Inflammatory macrophage treated with lipopolysaccharide for 4 hours (primary cell): Measurements from ENCODE around the gene TMEM135.
A peak's percentile ranks its signal among the peaks of the same experiment; 100 is the strongest.

Source experiments
- DNase-seq: peaks from one replicate; pipeline ENCODE4 v3.0.0-alpha.2; 2020

Gene TMEM135

DNA sequence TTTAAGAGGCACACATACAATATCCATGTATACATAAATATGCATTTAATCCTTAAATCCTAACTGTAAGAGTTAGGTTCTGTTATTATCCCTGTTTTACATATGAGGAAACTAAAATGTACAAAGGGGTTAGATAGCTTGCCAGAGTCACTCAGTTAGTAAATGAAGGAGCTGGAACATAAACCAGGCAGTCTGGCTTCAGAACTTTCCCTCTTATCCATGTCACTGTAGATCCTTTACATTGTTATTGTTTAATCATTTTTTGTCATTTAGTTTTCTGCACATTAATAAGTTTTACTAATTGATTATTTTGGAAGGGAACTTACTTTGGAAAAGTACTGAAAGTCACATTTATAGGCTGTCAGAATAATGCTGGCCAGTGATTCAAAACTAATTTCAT is 282.4 kb downstream of the TMEM135 start:
- DNase-seq: no peak

DNA sequence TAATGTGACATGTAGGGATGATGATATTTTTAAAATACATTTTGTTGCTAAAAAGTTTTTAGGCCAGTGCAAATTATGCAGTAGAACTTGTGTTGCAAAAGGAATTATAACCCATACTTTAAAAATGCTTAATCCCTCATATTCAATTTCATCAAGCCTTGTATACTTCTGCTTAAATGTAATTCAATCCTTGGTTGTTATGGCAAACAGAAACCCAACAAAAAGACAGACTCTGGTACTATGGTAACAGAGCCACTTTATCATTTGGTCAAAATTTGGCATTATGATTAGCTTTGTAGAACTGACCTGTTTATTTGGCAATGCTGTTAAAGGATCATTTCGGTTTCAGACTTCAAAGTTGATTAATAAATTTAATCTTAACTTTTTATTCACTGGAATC is 284.8 kb downstream of the TMEM135 start:
- no peak for DNase-seq

GRCh38 chr11:87323899-87324298 is 286.2 kb downstream of the TMEM135 start:
- DNase-seq: no peak

DNA sequence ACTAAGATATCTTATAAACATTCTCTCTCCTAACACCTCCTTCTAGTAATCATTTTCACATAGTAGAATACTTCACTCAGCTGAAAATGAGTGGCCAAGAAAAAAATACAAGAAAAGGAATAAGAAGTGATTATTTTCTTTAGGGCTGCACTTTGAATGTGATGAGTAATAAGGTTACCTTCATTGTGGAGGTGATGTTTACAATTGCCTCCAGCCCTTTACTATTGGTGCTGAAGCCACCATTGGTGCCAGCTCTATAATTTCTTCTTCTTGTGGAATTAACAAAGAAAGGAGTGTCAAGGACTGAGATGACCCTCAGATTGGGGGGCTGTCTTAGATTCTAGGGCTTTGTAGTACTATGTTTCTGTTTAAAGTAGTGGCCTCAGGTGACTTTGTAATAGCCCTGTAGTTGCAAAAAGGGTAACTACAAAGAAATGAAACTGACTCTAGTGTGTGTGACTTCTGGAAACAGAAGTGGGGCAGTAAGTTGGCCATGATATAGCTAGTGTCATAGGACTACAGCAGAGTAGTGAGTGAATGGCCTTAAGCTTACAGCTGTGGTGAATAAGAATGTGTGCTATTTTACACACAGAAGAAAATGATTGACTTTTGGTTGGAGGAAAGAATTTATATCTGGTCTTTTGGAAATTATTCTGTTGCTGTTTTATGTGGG is 287.2 kb downstream of the TMEM135 start:
- DNase-seq: peak; percentile 8

DNA sequence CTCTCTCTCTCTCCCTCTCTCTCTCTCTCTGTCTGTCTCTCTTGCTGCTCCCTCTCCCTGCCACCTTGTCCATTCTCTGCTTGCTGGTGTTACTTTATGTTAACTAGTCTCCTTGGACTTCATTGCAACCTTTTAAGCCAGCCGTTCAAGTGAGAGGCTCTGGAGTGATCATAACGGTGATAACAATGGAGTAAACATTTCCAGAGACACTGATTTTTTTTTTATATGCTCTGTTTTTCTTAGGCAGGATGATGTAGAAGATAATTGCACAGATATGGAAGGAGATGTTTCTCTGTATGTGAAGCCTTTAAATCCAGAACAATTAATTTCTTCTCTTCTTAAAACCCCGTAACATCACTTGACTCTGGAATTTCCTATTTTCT is 287.7 kb downstream of the TMEM135 start:
- no peak for DNase-seq

DNA sequence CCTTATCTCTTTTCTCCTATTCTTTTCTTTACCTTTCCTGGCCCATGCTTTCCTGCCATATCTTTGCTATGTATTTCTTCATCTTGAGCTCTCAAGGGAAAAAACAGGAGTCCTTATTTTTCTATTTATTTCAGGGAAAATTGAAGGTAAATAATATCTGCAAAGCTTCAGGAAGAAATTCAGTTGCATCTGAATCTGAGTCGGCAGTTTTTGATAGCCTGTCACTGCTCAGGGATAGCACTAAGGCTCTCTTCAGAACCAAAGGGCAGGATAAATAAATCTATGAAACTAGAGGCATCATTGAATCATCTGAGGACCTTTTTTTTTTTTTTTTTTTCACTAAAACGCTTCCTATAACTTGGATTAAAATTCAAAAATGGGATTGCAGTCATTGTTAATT is 288.9 kb downstream of the TMEM135 start:
- DNase-seq: no peak

DNA sequence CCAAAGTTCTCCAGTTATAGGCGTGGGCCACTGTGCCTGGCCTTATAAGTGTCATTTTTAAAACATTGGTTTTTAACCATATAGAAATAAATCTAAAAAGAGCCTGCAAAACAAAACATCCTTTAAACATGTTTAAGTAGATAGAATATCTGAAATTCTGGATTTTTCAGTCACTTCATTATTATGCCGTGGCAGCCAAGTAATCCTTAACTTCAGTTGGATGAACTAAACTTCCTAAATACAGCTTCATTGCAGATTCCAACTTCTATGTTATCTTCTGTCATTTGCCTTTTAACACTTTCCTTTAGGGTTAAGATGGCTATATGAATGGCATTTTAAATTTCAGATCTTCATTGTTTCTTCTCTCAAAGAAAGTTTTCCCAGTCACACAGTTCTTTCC is 291.4 kb downstream of the TMEM135 start:
- no peak for DNase-seq

GRCh38 chr11:87330187-87330601 is 292.5 kb downstream of the TMEM135 start:
- no peak for DNase-seq

DNA sequence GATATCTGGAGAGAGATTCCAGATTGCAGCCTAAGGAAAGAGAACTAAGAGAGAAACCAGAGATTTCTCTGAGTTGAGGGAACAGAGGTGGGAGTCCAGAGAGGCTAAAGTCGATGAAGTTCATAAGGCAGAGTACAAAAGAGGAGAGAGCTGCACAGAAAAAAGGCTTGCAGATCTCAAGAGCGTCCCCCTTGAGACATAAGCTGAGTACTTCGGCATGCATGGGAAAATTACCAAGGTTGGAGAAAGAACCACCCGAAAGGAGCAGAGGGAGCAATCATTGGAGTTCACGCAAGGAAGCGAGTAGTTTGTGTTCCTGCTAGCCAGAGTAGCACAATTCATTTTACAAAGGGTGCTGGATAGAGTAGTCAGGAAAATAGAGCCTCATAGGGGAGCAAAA is 293.5 kb downstream of the TMEM135 start:
- no peak for DNase-seq

GRCh38 chr11:87338046-87338639 is 300.4 kb downstream of the TMEM135 start:
- no peak for DNase-seq

- no peak for DNase-seq
These were observed 301.7 kb downstream of the TMEM135 start for GRCh38 chr11:87339416-87339815.

DNA sequence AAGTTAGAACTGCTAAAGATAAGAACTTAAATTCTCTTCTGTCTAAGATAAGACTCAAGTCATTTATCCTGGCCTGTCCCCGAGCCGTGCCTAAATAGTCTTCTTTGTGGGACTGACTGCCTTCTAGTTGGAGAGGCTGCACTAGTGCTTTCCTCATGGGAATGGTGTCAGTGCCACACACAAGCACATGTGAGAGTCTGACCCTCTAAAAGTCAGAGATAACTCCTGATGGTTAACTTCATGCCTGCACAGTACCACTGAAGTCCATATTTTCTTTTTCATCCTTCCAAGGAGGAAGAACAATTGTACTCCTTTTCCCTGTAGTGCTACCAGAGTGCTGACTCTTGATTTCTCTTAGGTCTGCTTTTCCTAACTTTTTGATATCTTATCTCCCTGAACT is 309.7 kb downstream of the TMEM135 start:
- DNase-seq: no peak

DNA sequence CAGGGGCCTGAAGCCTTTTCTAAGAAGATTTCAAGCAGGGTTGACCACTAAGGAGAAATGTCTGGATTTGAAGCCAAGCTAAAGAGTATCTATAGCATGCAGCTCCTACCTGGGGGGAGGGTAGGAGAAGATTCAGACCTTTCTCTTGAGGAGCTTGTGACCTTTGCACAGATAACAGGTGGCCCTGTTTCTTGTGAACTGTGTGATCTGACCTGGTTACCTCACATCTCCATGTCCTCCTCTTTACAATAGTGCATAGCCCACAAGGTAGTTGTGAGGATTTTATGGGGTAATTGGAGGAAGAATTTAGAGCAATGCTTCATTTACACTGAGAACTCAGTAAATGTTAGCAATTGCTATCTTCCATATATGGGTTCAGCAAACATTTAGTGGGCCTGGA is 310.1 kb downstream of the TMEM135 start:
- DNase-seq: no peak

DNA sequence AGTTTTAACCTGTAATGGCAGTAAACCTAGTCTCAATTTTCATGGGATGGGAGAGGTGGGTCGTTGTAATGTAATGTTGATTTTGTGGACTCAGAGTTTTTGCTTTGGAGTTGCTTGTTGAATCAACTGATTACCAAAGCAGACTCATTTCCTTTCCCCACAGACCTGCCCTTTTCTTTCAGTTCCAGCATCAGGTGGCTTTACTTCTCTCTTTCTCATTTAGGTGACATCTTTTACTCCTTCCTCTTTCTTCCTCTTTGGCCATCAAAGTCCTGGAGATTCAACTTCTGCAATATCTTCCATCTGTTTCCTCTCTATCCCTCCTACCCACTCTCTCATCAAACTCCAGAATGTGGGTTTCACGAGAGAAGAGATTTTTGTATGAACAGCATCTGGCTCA is 313.9 kb downstream of the TMEM135 start:
- no peak for DNase-seq

GRCh38 chr11:87352759-87353707 is 315.3 kb downstream of the TMEM135 start:
- DNase-seq: peak; percentile 64

- no peak for DNase-seq
These were observed 316.1 kb downstream of the TMEM135 start for GRCh38 chr11:87353771-87354345.

DNA sequence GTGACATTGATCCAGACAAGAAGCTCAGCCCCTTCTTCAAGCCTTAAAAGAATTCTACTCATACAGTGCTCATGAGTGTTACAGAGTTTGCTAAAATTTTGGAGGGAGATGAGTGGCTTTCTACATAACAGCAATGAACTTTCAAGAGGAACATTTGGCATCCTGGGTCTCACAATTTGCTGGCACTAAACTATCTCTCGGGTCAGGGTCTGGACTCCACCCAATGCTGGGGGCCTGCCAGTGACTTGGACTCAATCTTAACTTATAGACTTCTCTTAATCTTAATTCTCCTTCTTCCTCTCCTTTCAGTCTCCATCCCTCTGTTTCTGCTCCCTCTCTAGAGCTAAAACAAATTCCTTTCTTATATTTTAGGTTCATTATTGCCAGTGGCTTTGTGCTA is 317.9 kb downstream of the TMEM135 start:
- DNase-seq: no peak

GRCh38 chr11:87356428-87356827 is 318.7 kb downstream of the TMEM135 start:
- no peak for DNase-seq

GRCh38 chr11:87358461-87358860 is 320.7 kb downstream of the TMEM135 start:
- DNase-seq: no peak

DNA sequence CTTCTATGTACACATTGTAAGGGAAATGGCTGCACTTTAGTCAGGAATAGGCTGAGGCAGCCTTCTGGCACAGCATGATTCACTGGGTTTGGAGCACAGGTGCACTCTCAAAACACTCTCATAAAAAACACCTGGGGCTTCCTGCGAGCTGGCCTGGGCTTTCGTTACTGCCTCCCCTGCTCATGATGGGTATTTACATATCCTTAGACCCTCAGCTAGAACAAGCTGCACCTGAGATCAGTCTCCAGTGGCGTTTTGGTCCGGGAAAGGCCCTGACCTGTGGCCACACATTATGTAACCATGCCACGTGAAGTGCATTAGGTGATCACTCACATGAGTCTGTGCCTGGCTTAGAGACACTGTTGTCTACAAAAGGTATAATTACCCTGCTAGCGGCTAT is 321.7 kb downstream of the TMEM135 start:
- DNase-seq: no peak

DNA sequence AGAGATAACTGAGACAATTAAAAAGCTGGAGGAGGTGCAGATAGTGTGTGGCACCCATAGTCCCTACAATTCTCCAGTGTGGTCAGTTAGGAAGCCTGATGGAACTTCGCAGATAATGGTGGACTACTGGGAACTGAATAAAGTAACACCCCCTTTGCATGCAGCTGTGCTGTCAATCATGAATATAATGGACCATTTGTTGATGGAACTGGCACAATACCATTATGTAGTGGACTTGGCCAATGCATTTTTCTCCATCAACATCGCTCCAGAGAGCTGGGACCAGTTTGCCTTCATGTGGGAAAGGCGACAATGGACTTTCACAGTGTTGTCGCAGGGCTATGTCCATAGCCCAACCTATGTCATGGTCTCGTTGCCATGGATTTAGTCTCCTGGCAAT is 324.2 kb downstream of the TMEM135 start:
- no peak for DNase-seq

- DNase-seq: no peak
These were observed 328.6 kb downstream of the TMEM135 start for GRCh38 chr11:87366346-87366745.

- no peak for DNase-seq
These were observed 329.1 kb downstream of the TMEM135 start for GRCh38 chr11:87366763-87367405.
